GM18519 (cell line): Measurements from ENCODE around the gene HEBP2.
"Not testable (repeated sequence)": the region's sequence is repeated elsewhere in the genome, so short reads cannot be mapped to it uniquely, and the experiment has no call there.

Experiments
- ATAC-seq: cut with Tn5 transposase; IDR thresholded peaks from one replicate; pipeline ENCODE4 v1.9.1; 2021; ENCODE audit warnings: mild to moderate bottlenecking, moderate library complexity; ENCODE audit not compliant: unreplicated experiment, low FRiP score

The HEBP2 gene

GRCh38 chr6:138403801-138404665 is at the start of gene HEBP2:
Gene HEBP2 (plus strand): TSS chr6:138404223. CDS start chr6:138404496, 273 bp downstream.
- ATAC-seq: peak; percentile 56

- ATAC-seq: no peak
Observed at GRCh38 chr6:138357928-138358327, 46.1 kb upstream of the HEBP2 start.

GRCh38 chr6:138368684-138369083 is 35.3 kb upstream of the HEBP2 start:
- not testable (repeated sequence) for ATAC-seq

GRCh38 chr6:138370631-138371451 is 33.2 kb upstream of the HEBP2 start:
- ATAC-seq: no peak

- no peak for ATAC-seq
Observed at GRCh38 chr6:138371452-138371711, 32.6 kb upstream of the HEBP2 start.

GRCh38 chr6:138371720-138372119 is 32.3 kb upstream of the HEBP2 start:
- no peak for ATAC-seq

GRCh38 chr6:138372711-138373463 is 31.1 kb upstream of the HEBP2 start:
- ATAC-seq: no peak

GRCh38 chr6:138374230-138374629 is 29.8 kb upstream of the HEBP2 start:
- no peak for ATAC-seq

- no peak for ATAC-seq
Observed at GRCh38 chr6:138374815-138375214, 29.2 kb upstream of the HEBP2 start.

- ATAC-seq: no peak
Observed at GRCh38 chr6:138377042-138377441, 27.0 kb upstream of the HEBP2 start.

GRCh38 chr6:138377844-138378243 is 26.2 kb upstream of the HEBP2 start, which contains the start of gene SMIM28:
Gene SMIM28 (plus strand): TSS chr6:138377905. CDS start chr6:138378073, 168 bp downstream.
- no peak for ATAC-seq

- ATAC-seq: no peak
Observed at GRCh38 chr6:138378463-138378862, 25.6 kb upstream of the HEBP2 start.

GRCh38 chr6:138382498-138383265 is 21.3 kb upstream of the HEBP2 start:
- ATAC-seq: no peak

GRCh38 chr6:138383776-138384175 is 20.2 kb upstream of the HEBP2 start:
- ATAC-seq: no peak

GRCh38 chr6:138386897-138387296 is 17.1 kb upstream of the HEBP2 start:
- no peak for ATAC-seq

- no peak for ATAC-seq
Observed at GRCh38 chr6:138387577-138388368, 16.2 kb upstream of the HEBP2 start.

GRCh38 chr6:138389551-138389950 is 14.5 kb upstream of the HEBP2 start:
- no peak for ATAC-seq

- peak; percentile 57 for ATAC-seq
Observed at GRCh38 chr6:138393871-138394783, 9.9 kb upstream of the HEBP2 start.
